ACC112 (cell line): ENCODE results near the gene RDH12.
A peak's percentile ranks its signal among the peaks of the same experiment; 100 is the strongest.

Experiments used
- H2AFZ ChIP-seq: fragments of 200-600 bp; sonication (generic); one replicate; pipeline ENCODE4 v1.6.0; 2017; ENCODE audit warnings: antibody characterized with exemption, low read length; ENCODE audit not compliant: unreplicated experiment
- H3K27ac ChIP-seq: fragments of 200-600 bp; sonication (generic); 2 replicates; pipeline ENCODE4 v1.5.1; 2014; ENCODE audit warnings: low read depth, mild to moderate bottlenecking, antibody characterized with exemption, low read length, moderate library complexity
- H3K27me3 ChIP-seq: fragments of 200-600 bp; sonication (generic); 2 replicates; pipeline ENCODE4 v1.6.1; 2014; ENCODE audit warnings: mild to moderate bottlenecking, antibody characterized with exemption, low read length, moderate library complexity, mixed read lengths; ENCODE audit not compliant: insufficient read depth
- H3K36me3 ChIP-seq: fragments of 200-600 bp; sonication (generic); 2 replicates; pipeline ENCODE4 v1.6.1; 2016; ENCODE audit warnings: mild to moderate bottlenecking, antibody characterized with exemption, low read length, moderate library complexity, mixed read lengths; ENCODE audit not compliant: insufficient read depth
- H3K4me1 ChIP-seq: fragments of 200-600 bp; sonication (generic); one replicate; pipeline ENCODE4 v1.6.1; 2016; ENCODE audit warnings: low read length, mixed read lengths; ENCODE audit not compliant: insufficient read depth, unreplicated experiment, control insufficient read depth
- H3K4me3 ChIP-seq: fragments of 200-600 bp; sonication (generic); 2 replicates; pipeline ENCODE4 v1.5.1; 2014; ENCODE audit warnings: mild to moderate bottlenecking, low read depth, low read length
- H3K79me2 ChIP-seq: fragments of 200-600 bp; sonication (generic); one replicate; pipeline ENCODE4 v1.6.0; 2016; ENCODE audit warnings: low read length; ENCODE audit not compliant: control insufficient read depth, unreplicated experiment, insufficient read depth

RDH12 gene

DNA sequence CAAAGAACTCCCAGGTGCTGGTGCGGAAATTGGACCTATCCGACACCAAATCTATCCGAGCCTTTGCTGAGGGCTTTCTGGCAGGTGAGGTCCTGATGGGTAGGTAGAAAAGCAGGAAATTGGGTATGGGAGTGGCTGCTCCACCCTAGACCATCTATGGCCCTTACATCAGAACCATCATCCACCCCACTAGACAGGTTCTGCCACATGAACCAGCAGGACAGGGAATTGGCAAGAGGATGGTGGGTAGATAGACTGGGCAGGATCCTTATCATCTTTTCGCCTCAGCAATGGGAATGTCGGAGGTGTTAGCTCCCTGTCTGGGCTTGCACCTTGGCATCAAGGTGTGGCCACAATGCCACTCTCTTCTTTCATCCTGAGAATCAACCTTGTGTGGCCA is 23.5 kb downstream of the RDH12 start:
- Histone ChIP-seq H3K79me2 (no peaks in the 10 kb centered on the region), H3K27ac (no peak overlapping the region), H3K4me3 (no peak overlapping the region), H3K27me3 (peaks cover 90% of the 10 kb centered on the region), H3K36me3 (no peaks in the 10 kb centered on the region), H3K4me1 (no peaks in the 10 kb centered on the region), H2AFZ (no peak overlapping the region)

DNA sequence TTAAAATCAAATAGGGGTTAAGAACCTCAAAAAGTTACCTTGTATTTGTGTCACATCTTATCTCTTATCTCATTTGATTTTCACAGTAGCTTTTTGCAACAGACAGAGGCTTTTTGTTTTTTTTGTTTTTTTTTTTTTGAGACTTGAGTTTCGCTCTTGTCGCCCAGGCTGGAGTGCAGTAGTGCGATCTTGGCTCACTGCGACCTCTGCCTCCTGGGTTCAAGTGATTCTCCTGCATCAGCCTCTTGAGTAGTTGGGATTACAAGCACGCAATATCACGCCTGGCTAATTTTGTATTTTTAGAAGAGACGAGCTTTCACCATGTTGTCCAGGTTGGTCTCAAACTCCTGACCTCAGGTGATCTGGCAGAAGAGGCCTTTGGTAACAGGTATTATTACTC is 25.7 kb downstream of the RDH12 start:
- no peaks in the 10 kb centered on the region for H3K79me2 ChIP-seq
- H3K27ac ChIP-seq = no peak overlapping the region
- H3K4me3 ChIP-seq = no peak overlapping the region
- no peaks in the 10 kb centered on the region for H3K36me3 ChIP-seq
- no peak overlapping the region for H2AFZ ChIP-seq
- peaks cover 73% of the 10 kb centered on the region for H3K27me3 ChIP-seq
- no peaks in the 10 kb centered on the region for H3K4me1 ChIP-seq

DNA sequence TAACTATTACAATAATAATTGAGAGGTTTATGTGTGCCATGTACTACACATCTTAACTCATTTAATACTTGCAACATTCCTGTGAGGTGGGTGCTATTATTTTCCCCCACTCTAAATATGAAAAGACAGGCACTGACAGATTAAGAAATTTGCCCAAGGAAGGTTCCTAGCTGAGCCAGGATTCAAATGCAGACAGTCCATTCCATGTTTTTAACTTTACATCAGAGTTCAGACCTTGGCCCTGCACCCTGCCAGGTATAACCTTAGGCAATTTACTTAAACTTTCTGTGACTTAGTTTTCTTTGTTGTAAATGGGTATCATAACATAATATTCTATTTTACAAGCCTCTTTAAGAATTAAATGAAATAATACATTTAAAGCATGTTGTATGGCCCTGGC is 26.6 kb downstream of the RDH12 start:
- H3K27ac ChIP-seq = no peak overlapping the region
- no peak overlapping the region for H3K4me3 ChIP-seq
- H3K27me3 ChIP-seq = peaks cover 65% of the 10 kb centered on the region
- H3K36me3 ChIP-seq = no peaks in the 10 kb centered on the region
- no peak overlapping the region for H2AFZ ChIP-seq
- H3K4me1 ChIP-seq = no peaks in the 10 kb centered on the region
- H3K79me2 ChIP-seq = no peaks in the 10 kb centered on the region

- Histone ChIP-seq H3K4me3 (no peak overlapping the region), H3K79me2 (no peaks in the 10 kb centered on the region), H3K4me1 (no peaks in the 10 kb centered on the region), H3K27ac (no peak overlapping the region), H2AFZ (no peak overlapping the region), H3K36me3 (no peaks in the 10 kb centered on the region), H3K27me3 (peaks cover 58% of the 10 kb centered on the region)
These were observed 27.6 kb downstream of the RDH12 start for GRCh38 chr14:67729072-67729885.

DNA sequence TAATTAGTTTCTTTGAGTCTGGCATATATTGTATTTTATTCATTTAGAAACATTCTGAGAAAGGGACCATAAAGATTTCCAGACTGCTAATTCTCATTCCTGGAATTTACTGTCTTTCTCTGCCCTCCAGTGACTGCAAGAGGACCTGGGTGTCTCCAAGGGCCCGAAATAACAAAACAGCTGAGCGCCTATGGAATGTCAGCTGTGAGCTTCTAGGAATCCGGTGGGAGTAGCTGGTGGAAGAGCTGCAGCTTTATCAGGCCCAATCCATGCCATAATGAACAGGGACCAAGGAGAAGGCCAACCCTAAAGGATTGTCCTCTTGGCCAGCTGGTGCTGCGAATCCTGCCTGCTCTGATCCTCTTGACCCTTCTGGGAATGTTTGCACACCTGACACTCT is 31.9 kb downstream of the RDH12 start:
- H3K4me1 ChIP-seq = peaks cover under 1% of the 10 kb centered on the region
- no peak overlapping the region for H3K27ac ChIP-seq
- no peak overlapping the region for H3K4me3 ChIP-seq
- H2AFZ ChIP-seq = no peak overlapping the region
- no peaks in the 10 kb centered on the region for H3K79me2 ChIP-seq
- H3K27me3 ChIP-seq = peaks cover 16% of the 10 kb centered on the region
- H3K36me3 ChIP-seq = no peaks in the 10 kb centered on the region

DNA sequence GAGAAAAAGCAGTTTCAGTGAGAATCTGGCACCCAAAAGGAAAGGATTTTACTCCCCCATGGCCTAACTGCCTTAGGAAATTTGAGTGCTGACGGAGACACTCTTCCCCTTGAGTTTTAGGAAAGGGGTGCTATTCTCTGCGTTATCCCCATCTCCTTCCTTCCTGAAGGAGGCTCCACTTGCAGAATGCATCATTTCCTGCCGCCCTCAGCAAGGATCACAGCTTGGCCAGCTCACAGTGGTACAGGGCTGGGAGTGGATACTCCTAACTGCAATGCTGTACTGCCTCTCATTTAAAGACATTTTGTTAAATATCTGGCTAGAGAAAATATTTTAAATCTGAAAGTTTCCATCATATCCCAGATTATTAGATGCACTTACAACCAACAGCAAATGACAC is 33.0 kb downstream of the RDH12 start:
- Histone ChIP-seq H3K27me3 (peaks cover 5% of the 10 kb centered on the region), H3K79me2 (no peaks in the 10 kb centered on the region), H3K36me3 (no peaks in the 10 kb centered on the region), H3K4me3 (no peak overlapping the region), H2AFZ (no peak overlapping the region), H3K4me1 (peaks cover 10% of the 10 kb centered on the region), H3K27ac (no peak overlapping the region)

DNA sequence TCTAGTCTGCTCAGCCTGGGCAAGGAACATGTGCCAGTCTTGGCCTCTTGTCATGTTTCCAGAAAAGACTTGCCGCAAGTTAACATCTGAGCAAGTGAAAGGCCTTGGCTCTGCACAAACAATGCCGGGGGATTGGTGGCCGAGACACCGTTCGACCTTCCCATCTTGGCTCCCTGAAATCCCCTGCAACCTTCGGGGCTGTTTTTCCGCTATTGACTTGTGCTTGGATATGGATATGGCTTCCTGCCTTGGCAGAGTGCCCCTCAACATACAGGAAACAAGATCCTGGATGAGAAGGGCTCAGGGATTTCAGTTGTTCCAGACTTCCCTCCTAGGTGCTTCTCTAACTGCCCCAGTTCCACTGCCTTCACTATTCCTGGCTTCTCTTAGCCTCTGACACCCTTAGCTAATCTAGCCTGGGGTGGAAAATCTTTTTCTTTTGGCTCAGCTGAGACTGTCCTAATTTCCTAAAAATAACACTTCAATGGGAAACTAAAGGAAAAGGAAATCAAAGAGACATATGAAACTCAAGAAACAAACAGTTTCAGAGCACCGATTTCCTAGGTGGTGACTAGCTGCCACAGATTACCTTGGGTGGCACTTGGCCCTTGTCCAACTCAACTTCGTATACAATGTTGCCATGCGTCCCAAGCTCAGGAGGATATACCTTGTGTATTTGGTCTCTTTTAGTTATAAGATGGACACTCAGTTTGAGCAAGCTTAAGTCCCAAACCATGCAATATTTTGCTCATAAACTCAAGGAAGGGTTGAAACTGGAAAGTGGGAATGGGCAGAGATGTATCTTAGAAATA is 33.9 kb downstream of the RDH12 start:
- H3K27ac ChIP-seq = no peak overlapping the region
- H3K27me3 ChIP-seq = no peaks in the 10 kb centered on the region
- H2AFZ ChIP-seq = no peak overlapping the region
- H3K79me2 ChIP-seq = no peaks in the 10 kb centered on the region
- no peak overlapping the region for H3K4me3 ChIP-seq
- H3K4me1 ChIP-seq = peaks cover 11% of the 10 kb centered on the region
- no peaks in the 10 kb centered on the region for H3K36me3 ChIP-seq

- Histone ChIP-seq H3K27me3 (peaks cover 3% of the 10 kb centered on the region; the same call in 1 of the 2 replicates), H3K79me2 (no peaks in the 10 kb centered on the region), H3K4me3 (no peak overlapping the region), H3K36me3 (no peaks in the 10 kb centered on the region), H2AFZ (no peak overlapping the region), H3K27ac (no peak overlapping the region), H3K4me1 (peaks cover 11% of the 10 kb centered on the region)
These were observed 35.1 kb downstream of the RDH12 start for GRCh38 chr14:67736771-67737170.

- Histone ChIP-seq H3K36me3 (no peaks in the 10 kb centered on the region), H3K79me2 (no peaks in the 10 kb centered on the region), H3K27ac (peak overlapping the region; percentile 40), H3K4me3 (peak overlapping the region; percentile 3; the same call in 1 of the 2 replicates), H3K4me1 (peaks cover 11% of the 10 kb centered on the region), H3K27me3 (peaks cover 8% of the 10 kb centered on the region; the same call in 1 of the 2 replicates), H2AFZ (peak overlapping the region; percentile 6)
These were observed 37.2 kb downstream of the RDH12 start for GRCh38 chr14:67738740-67739504.

DNA sequence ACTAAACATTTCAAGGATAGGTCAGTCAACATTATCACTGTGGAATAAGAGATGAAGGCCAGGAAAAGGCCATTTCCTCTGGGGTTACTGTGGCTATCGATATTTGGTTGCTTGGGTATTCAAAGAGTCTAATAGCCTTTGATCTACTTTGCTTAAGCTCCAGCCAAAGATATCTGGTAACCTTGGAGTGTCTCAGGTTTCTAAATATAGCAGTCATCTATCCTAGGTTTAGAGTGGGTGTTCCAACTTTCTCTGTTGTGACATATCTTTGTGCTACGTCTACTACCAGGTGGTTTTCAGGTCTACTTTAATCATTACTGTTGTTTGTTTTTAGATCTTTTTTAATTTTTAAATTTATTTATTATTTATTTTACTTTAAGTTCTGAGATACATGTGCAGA is 42.4 kb downstream of the RDH12 start:
- H3K4me3 ChIP-seq = no peak overlapping the region
- H3K36me3 ChIP-seq = peaks cover 10% of the 10 kb centered on the region; the same call in 1 of the 2 replicates
- no peaks in the 10 kb centered on the region for H3K79me2 ChIP-seq
- peaks cover 6% of the 10 kb centered on the region for H3K4me1 ChIP-seq
- H2AFZ ChIP-seq = no peak overlapping the region
- peaks cover 8% of the 10 kb centered on the region; the same call in 1 of the 2 replicates for H3K27me3 ChIP-seq
- no peak overlapping the region for H3K27ac ChIP-seq
